Rectal smooth muscle tissue (tissue), 1 donor: Measurements from ENCODE around the gene TAF5L.

Experiments
- H3K27ac ChIP-seq: one replicate; pipeline ENCODE4 v1.7.0; 2013; ENCODE audit warnings: low read depth, low read length, inconsistent platforms
- H3K27me3 ChIP-seq: one replicate; pipeline ENCODE4 v1.7.0; 2013; ENCODE audit warnings: low read length; ENCODE audit not compliant: control insufficient read depth, insufficient read depth
- H3K36me3 ChIP-seq: one replicate; pipeline ENCODE4 v1.7.0; 2013; ENCODE audit warnings: low read length; ENCODE audit not compliant: control insufficient read depth, insufficient read depth
- H3K4me1 ChIP-seq: one replicate; pipeline ENCODE4 v1.7.0; 2013; ENCODE audit warnings: low read length; ENCODE audit not compliant: control insufficient read depth, insufficient read depth
- H3K4me3 ChIP-seq: one replicate; pipeline ENCODE4 v1.7.0; 2013; ENCODE audit warnings: low read length
- H3K9ac ChIP-seq: one replicate; pipeline ENCODE4 v1.7.0; 2013; ENCODE audit warnings: low read length

Gene TAF5L

GRCh38 chr1:229619614-229620013, 6.3 kb downstream of the TAF5L start:
- Histone ChIP-seq H3K4me1 (peaks cover 6% of the 10 kb centered on the region), H3K4me3 (no peak overlapping the region), H3K9ac (no peak overlapping the region), H3K36me3 (no peaks in the 10 kb centered on the region), H3K27ac (no peak overlapping the region), H3K27me3 (no peaks in the 10 kb centered on the region)

- no peak overlapping the region for H3K27ac ChIP-seq
- H3K4me3 ChIP-seq, result no peak overlapping the region
- no peak overlapping the region for H3K9ac ChIP-seq
- H3K36me3 ChIP-seq, result peaks cover 2% of the 10 kb centered on the region
- H3K4me1 ChIP-seq, result peaks cover 3% of the 10 kb centered on the region
- no peaks in the 10 kb centered on the region for H3K27me3 ChIP-seq
Measured at GRCh38 chr1:229619002-229619401, 6.9 kb downstream of the TAF5L start.

GRCh38 chr1:229617351-229618100, 8.4 kb downstream of the TAF5L start:
- Histone ChIP-seq H3K27me3 (no peaks in the 10 kb centered on the region), H3K36me3 (peaks cover 4% of the 10 kb centered on the region), H3K4me3 (no peak overlapping the region), H3K4me1 (no peaks in the 10 kb centered on the region), H3K9ac (no peak overlapping the region), H3K27ac (no peak overlapping the region)

DNA sequence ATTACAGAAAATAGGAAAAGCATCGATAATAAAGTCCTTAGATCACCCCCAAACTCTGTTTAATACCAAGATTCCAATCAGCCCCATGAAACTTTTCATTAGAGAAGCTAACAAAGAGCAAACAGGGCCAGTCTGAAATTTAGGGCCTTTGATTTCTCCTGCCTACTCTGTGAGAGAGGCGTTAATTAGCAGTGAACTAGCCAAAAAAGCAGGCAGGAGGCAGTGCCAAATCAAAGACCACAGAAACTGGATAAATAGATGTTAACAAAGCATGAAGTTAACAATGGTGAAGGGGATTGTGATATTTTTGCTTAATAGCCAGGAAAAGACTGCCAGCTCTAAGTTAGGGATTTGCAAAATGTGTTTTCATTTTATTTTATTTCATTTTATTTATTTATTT, 11.2 kb downstream of the TAF5L start:
- Histone ChIP-seq H3K36me3 (peaks cover 21% of the 10 kb centered on the region), H3K27ac (no peak overlapping the region), H3K27me3 (no peaks in the 10 kb centered on the region), H3K4me1 (no peaks in the 10 kb centered on the region), H3K4me3 (no peak overlapping the region), H3K9ac (no peak overlapping the region)

GRCh38 chr1:229613938-229614337, 12.0 kb downstream of the TAF5L start:
- H3K9ac ChIP-seq, result no peak overlapping the region
- H3K4me3 ChIP-seq, result no peak overlapping the region
- no peak overlapping the region for H3K27ac ChIP-seq
- H3K36me3 ChIP-seq, result peaks cover 25% of the 10 kb centered on the region
- no peaks in the 10 kb centered on the region for H3K4me1 ChIP-seq
- H3K27me3 ChIP-seq, result no peaks in the 10 kb centered on the region

- Histone ChIP-seq H3K27me3 (no peaks in the 10 kb centered on the region), H3K4me3 (no peak overlapping the region), H3K36me3 (peaks cover 28% of the 10 kb centered on the region), H3K9ac (no peak overlapping the region), H3K27ac (no peak overlapping the region), H3K4me1 (no peaks in the 10 kb centered on the region)
Measured at GRCh38 chr1:229608590-229608989, 17.3 kb downstream of the TAF5L start.

DNA sequence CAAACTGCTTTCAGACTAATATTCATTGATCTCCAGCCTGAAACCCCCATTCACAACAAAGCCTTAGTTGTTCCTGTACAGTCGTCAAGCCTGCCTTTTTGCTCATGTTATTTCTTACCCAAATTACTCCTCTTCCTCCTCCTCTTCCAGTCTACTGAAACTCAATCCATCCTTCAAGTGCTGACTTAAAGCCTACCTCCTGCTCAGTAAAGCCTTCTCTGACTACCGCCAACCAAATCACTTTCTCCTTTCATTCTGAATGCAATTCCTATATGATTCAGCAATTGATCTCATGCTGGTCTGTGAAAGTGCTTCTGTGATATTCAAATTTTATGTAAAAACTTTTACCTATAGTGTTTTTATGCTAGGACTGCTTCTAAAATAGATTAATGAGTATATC, 18.6 kb downstream of the TAF5L start:
- H3K36me3 ChIP-seq, result peaks cover 28% of the 10 kb centered on the region
- no peak overlapping the region for H3K4me3 ChIP-seq
- no peak overlapping the region for H3K9ac ChIP-seq

GRCh38 chr1:229603371-229604005, 22.4 kb downstream of the TAF5L start:
- Histone ChIP-seq H3K27ac (no peak overlapping the region), H3K4me1 (no peaks in the 10 kb centered on the region), H3K27me3 (no peaks in the 10 kb centered on the region), H3K36me3 (peaks cover 7% of the 10 kb centered on the region), H3K9ac (no peak overlapping the region), H3K4me3 (no peak overlapping the region)

More for the DNA sequence above, 18.6 kb downstream of the TAF5L start:
- Histone ChIP-seq H3K4me1 (no peaks in the 10 kb centered on the region), H3K27me3 (no peaks in the 10 kb centered on the region), H3K27ac (no peak overlapping the region)

- Histone ChIP-seq H3K27ac (no peak overlapping the region), H3K27me3 (no peaks in the 10 kb centered on the region), H3K4me3 (no peak overlapping the region), H3K4me1 (peaks cover 9% of the 10 kb centered on the region), H3K9ac (no peak overlapping the region), H3K36me3 (peaks cover 4% of the 10 kb centered on the region)
Measured at GRCh38 chr1:229600229-229600628, 25.7 kb downstream of the TAF5L start.

- Histone ChIP-seq H3K27ac (peak overlapping the region; percentile 26), H3K36me3 (peaks cover 10% of the 10 kb centered on the region)
Measured at GRCh38 chr1:229599218-229599954, 26.5 kb downstream of the TAF5L start.

DNA sequence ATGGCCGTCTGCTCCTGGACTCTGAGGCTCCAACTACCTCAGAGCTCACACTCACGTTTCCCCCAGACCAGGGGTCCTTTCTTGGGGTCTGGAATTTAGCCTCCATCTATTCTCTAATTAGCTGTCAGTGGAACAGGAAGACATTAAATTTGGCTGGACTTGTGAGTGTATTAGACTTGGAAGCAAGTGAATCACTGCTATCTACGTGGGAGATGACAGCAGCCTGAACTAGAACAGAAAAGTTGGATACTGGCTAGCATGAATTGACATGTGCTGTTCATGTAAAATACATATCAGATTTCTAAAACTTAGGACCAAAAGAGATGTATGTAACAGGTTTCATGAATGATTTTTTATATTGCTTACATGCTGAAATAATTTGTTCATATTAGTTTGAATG, 28.0 kb downstream of the TAF5L start:
- Histone ChIP-seq H3K27ac (peak overlapping the region; percentile 88), H3K4me1 (peaks cover 9% of the 10 kb centered on the region), H3K36me3 (peaks cover 18% of the 10 kb centered on the region), H3K4me3 (no peak overlapping the region), H3K27me3 (no peaks in the 10 kb centered on the region), H3K9ac (no peak overlapping the region)

More at GRCh38 chr1:229599218-229599954, 26.5 kb downstream of the TAF5L start:
- no peaks in the 10 kb centered on the region for H3K27me3 ChIP-seq
- H3K9ac ChIP-seq, result no peak overlapping the region
- no peak overlapping the region for H3K4me3 ChIP-seq
- peaks cover 9% of the 10 kb centered on the region for H3K4me1 ChIP-seq

DNA sequence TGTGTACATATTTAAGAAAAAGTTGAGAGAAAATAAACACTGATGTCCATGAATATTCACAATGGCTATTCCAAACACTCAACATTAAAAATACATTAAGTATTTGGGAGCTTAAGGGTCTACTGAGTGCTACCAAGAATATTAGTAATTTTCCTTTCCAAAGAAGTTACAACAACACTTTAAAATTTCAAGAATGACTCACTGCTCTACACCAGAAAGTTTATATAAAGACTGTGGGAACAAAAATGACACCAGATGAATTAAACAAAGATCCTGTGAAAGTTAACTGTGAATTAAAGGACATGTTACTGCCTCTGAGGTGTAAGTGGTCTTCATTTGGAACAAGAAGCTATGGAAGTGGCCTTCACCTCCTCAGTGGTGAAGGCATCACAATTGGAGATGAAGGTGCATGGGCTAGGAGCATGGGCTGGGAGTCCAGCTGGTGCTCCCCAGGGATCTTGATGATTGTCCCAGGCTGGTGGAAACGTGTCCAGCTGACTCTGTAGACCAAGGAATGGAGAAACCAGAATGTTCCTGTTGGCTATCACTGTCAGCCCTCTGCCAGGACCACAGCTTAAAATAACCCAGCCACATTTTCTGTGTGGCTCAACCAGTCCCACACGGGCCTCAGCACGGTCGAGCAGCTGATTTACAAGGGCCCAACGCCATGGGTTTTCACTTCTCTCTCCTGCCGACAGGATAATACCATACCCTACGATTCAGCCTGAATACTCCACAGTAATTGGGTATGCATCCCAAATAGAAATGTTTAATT, 28.8 kb downstream of the TAF5L start:
- H3K27me3 ChIP-seq, result no peaks in the 10 kb centered on the region
- no peak overlapping the region for H3K9ac ChIP-seq
- H3K4me3 ChIP-seq, result no peak overlapping the region
- peak overlapping the region; percentile 88 for H3K27ac ChIP-seq
- H3K4me1 ChIP-seq, result peaks cover 9% of the 10 kb centered on the region
- peaks cover 16% of the 10 kb centered on the region for H3K36me3 ChIP-seq
